Anterior cingulate cortex (tissue), 58 donors: ENCODE results near the gene PDRG1.

Experiments used
- DNase-seq, 58 donors: peaks; one replicate each; lab custom pipeline; 2025; lab: John Stamatoyannopoulos, UW

Gene PDRG1

DNA sequence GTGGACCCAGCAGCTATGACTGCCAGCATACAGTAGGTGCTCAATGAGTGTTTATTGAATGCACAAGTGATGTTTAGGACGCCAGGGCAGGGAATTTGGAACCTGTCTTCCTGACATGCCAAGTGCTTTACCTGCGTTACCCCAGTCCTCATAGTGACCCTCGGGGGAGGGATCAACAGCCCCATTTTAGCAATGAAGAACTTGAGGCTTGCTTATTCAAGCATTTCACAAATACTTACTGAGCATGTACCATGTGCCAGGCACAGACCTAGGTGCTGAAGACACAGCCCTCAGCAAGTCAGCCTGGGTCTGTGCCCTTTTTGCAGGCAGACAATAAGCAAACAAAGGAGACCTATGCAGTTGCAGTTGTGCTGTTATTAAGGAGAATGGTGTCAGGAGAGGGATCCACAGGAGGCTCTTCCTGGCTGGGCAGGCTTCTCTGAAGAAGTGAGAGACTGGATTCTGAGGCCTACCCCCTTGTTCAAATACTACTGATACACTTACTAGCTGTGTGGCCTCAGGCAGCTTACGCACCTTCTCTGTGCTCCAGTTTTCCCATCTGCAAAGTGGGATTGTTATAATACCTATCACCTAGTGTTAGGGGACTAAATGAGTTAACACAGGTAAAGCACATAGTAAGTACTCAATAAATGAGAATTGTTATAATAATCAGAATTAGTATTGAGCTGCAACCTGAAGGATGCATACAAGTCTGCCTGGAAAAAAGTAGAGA lies 41.6 kb downstream of the PDRG1 start:
- no peak for DNase-seq

DNA sequence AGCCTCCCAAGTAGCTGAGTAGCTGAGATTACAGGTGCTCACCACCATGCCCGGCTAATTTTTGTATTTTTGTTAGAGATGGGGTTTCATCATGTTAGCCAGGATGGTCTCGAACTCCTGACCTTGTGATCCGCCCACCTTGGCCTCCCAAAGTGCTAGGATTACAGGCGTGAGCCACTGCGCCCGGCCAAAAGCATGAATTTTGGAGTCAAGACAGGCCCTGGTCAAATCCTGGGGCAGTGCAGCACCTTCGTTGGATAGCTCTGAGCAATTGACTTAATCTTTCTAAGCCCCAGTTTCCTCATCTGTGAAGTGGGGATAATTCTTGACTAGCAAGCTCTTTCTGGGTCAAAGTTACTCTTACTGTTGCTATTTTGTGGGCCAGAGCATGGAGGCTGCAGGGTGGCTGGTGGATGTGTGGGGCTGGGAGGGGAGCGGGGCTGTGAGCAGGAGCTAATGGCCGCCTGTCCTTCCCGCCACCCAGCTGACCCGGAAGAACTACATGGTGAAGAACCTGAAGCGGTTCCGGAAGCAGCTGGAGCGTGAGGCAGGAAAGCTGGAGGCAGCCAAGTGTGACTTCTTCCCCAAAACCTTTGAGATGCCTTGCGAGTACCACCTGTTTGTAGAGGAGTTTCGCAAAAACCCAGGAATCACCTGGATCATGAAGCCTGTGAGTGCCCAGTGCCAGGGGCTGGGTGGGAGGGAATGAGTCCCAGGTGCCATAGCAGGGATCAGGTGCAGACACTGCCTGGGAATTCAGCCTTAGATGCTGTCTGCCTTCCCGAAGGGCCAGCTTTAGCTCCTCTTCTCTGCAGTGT lies 42.4 kb downstream of the PDRG1 start:
- DNase-seq, result no peak

DNA sequence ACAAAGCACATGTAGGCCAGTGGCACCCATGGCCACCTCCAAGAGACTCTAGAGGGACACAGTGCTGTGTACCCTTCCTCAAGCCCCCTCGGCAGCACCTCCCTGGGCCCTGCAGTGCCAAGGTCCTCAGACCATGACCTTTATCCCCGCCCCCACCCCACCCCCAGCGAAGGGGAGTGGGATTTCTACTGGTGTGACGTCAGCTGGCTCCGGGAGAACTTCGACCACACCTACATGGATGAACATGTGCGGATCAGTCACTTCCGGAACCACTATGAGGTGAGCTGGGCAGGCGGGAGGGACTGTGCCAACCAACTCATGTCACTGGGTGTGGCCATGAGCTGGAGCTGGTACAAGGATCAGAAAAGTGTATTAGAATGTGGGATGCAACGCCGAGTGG lies 43.4 kb downstream of the PDRG1 start:
- no peak for DNase-seq

DNA sequence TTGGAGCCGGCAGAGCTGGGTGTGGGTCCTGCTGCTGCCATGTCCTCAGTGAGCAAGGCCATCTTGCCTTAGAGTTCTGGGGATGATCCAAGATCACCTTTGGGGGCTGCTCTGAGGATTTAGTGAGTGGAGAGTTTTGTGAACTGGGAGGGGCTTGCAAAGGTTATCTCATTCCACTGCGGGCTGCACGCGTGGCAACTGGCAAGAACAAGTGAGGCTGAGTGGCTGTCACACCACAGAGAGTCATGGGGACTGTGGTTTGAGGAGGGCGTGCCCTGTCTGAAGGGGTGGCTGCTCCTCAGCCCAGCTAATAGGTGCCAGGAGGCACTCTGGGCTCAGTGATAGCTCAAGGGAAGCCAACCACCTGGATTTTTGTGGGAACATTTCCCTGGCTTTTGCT lies 43.8 kb downstream of the PDRG1 start:
- DNase-seq, result no peak

DNA sequence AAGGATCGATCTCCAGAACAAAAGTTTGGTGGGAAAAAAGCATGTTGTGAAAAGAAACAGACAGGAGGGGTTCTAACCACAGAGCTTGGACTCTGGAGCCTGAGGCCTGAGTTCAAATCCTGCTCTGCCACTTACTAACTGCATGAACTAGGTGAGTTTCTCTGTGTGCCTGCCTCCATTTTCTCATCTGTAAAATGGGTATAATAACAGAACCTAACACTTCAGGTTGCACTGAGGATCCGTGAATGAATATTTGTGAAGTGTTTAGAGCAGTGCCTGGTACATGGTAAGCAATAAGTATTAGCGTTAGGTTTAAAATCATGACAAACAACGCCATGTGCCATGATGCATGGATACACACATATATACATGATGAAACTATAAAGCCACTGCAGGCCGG lies 44.8 kb downstream of the PDRG1 start:
- no peak for DNase-seq

DNA sequence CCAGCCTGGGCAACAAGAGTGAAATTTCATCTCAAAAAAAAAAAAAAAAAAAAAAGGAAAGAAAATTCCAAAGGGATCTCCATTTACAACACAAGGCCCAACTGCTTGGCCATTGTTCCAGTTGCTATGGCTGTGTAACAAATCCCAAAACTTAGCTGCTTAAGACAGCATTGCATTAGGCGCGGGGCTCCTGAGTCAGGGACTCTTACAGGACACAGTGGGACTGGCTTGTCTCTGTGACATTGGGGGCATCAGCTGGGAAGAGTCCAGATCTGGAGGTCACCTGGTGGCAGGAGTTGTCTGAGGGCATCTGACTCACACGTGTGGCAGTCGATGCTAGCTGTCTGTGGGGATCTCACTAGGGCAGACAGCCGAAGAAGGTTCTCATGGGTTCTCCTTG lies 45.8 kb downstream of the PDRG1 start:
- no peak for DNase-seq

DNA sequence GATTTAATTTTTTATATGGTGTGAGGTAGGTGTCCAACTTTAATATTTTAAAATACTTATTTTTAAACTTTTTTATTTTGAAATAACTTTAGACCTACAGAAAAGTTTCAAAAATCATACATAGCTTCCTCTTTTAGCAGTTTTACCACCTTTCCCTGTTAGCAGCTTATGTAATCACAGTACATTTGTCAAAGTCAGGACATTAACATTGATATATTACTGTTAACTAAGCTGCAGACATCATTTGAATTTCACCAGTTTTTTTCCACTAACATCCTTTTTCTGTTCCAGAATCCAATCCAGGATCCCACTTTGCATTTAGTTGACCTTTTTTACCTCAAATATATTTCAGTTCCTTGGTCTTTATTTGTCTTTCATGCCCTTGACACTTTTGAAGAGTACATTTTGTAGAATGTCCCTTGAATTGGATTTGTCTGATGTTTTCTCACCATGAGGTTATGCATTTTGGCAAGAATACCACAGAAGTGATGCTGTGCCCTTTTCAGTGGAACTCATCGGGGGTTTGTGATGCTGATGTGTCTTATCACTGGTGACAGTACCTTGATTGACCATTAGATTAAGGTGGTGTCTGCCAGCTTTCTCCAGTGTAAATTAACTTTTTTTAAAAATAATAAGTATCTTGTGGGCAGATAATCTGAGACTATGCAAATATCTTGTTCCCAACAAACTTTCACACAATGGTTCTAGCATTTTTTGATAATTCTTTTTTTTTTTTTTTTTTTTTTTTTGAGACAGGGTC lies 48.0 kb downstream of the PDRG1 start:
- no peak for DNase-seq

DNA sequence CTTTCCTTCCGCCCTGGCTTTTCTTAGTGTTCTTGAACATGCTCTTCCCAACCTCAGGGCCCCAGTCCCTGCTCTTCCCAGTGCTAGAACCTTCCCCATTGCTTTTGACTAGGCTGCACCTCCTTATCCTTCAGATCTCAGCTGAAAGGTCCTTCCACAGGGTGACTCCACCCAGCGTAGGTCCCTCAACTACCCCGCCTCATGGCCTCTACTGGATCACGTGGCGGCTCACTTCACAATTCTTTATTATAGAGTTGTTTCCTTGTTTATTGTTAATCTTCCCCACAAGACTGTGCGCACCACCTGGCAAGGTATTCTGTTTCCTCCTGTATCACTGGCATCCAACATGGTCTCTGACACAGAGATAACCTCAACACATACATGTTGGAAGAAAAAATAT lies 50.2 kb downstream of the PDRG1 start:
- DNase-seq, result no peak

DNA sequence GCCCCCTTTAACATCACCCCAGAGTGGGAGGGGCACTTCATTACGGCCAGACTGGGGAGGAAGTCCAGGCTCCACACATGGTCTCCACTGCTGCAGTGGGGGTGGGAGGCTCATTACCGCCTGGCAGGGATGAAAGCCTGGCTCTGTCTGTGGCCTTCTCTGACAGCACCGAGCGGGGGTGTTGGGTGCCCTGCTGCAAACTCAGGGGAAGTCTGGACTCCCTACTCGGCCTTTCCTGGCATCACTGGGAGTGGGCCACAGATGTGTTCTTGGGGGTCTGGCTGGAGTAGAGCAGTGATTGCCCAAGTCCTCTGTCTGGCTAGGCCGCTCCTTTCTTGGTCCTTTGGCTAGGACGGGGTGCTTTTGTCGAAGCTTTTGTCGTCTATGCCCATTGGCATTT lies 54.3 kb downstream of the PDRG1 start:
- peak in 2 of 58 donors; percentile 4 to 19 for DNase-seq

DNA sequence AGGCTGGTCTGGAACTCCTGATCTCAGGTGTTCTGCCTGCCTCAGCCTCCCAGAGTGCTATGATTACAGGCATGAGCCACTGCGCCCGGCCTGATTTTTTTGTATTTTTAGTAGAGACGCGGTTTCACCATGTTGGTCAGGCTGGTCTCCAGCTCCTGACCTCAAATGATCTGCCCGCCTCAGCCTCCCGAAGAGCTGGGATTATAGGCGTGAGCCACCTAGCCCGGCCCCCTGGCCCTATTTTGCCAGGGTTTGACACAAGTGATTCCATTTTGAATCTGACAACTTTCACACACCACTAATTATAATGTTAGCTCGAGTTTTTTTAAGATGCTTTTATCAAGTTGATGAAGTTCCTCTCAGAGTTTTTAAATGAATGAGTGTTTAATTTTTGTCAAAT lies 55.8 kb downstream of the PDRG1 start:
- DNase-seq, result no peak

DNA sequence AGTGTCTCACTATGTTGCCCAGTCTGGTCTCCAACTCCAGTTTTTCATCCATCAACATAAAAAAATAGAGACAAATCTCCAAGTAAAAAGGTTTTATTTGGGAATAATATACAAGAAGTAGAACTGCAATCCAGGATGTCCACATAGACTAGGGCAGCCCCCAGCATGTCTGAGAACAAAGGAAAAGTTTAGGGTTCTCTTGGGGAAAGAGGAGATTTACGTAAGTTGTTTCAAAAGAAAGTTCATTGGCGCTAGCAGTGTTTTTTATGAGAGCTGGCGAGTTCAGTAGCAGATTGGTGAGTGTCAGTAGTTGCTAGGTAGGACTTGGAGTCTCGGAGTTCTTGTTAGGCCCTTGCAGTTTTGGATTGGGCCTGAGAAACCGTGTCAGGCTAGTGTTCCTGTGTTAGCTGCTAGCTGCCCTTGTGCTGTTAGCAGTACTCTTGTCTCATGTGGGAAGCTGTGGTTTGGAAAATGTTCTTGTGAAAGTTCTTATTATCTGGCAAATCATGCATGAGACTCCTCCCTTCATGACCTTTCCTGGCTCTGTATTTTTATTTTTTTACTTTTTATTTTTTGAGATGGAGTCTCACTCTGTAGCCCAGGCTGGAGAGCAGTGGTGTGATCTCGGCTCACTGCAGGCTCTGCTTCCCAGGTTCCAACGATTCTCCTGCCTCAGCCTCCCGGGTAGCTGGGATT lies 56.7 kb downstream of the PDRG1 start:
- DNase-seq, result peak in 29 of 58 donors; percentile 1 to 77 (median 19)
